ENCODE data around the gene GAB2.

DNA sequence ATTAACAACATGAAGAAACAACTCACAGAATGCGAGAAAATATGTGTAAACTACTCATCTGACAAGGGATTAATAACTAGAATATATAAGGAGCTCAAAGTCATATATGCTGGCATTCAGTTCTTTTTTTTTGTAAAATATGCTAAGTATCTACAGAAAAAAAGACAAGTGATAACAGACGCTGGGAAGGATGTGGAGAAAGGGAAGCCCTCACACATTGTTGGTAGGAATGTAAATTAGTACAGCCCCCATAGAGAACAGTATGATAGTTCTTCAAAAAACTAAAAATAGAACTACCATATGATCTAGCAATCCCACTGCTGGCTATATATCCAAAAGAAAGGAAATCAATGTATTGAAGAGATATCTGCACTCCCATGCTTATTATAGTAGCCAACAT lies 13.8 kb downstream of the GAB2 start:
- TF ChIP-seq YY1 (IDR thresholded peaks at IDR 0.05; ENCODE audit: low read depth, low read length), result no peak
- TF ChIP-seq BCL11A (IDR thresholded peaks at IDR 0.05; ENCODE audit: low read depth, low read length), result no peak
- TF ChIP-seq TARDBP (IDR thresholded peaks at IDR 0.05; ENCODE audit: borderline replicate concordance), result no peak
- no peak for TF ChIP-seq E2F4 (IDR thresholded peaks at IDR 0.05; ENCODE audit: low read depth, low read length)
- TF ChIP-seq CTCF (IDR thresholded peaks at IDR 0.05 in 2 of 3, conservative IDR thresholded peaks at IDR 0.05 in 1 of 3; ENCODE audit: control insufficient read depth in 2 of 3, extremely low read depth in 1 of 3, insufficient read depth in 1 of 3, low read depth in 3 of 3, low read length in 3 of 3), result no peak
- TF ChIP-seq NR2C2 (IDR thresholded peaks at IDR 0.05; ENCODE audit: borderline replicate concordance, control insufficient read depth, insufficient read length, low read depth), result no peak
- no peak for TF ChIP-seq NR2C1 (IDR thresholded peaks at IDR 0.05)
- no peak for TF ChIP-seq NFIC (IDR thresholded peaks at IDR 0.05; ENCODE audit: low read depth, low read length)
- no peak for TF ChIP-seq SMARCA5 (IDR thresholded peaks at IDR 0.05)
- TF ChIP-seq EED (IDR thresholded peaks at IDR 0.05; ENCODE audit: low read depth), result no peak
- TF ChIP-seq ZBED1 (IDR thresholded peaks at IDR 0.05; ENCODE audit: borderline replicate concordance), result no peak
- TF ChIP-seq, protein P1, sequence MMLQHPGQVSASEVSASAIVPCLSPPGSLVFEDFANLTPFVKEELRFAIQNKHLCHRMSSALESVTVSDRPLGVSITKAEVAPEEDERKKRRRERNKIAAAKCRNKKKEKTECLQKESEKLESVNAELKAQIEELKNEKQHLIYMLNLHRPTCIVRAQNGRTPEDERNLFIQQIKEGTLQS (IDR thresholded peaks at IDR 0.05; ENCODE audit: borderline replicate concordance, extremely low read depth, low read depth, low read length), result no peak
- no peak for TF ChIP-seq BCLAF1 (IDR thresholded peaks at IDR 0.05)
- TF ChIP-seq POLR2AphosphoS2 (IDR thresholded peaks at IDR 0.05; ENCODE audit: low read depth, low read length), result no peak
